GM21381 (cell line): ENCODE data around the gene MEP1B.
"Not testable (repeated sequence)": the region's sequence is repeated elsewhere in the genome, so short reads cannot be mapped to it uniquely, and the experiment has no call there.

Experiments used
- ATAC-seq: cut with Tn5 transposase; IDR thresholded peaks from one replicate; pipeline ENCODE4 v1.9.1; 2021; ENCODE audit warnings: mild to moderate bottlenecking, moderate library complexity; ENCODE audit not compliant: unreplicated experiment

The MEP1B gene

GRCh38 chr18:32208577-32208976, 18.7 kb downstream of the MEP1B start:
- no peak for ATAC-seq

DNA sequence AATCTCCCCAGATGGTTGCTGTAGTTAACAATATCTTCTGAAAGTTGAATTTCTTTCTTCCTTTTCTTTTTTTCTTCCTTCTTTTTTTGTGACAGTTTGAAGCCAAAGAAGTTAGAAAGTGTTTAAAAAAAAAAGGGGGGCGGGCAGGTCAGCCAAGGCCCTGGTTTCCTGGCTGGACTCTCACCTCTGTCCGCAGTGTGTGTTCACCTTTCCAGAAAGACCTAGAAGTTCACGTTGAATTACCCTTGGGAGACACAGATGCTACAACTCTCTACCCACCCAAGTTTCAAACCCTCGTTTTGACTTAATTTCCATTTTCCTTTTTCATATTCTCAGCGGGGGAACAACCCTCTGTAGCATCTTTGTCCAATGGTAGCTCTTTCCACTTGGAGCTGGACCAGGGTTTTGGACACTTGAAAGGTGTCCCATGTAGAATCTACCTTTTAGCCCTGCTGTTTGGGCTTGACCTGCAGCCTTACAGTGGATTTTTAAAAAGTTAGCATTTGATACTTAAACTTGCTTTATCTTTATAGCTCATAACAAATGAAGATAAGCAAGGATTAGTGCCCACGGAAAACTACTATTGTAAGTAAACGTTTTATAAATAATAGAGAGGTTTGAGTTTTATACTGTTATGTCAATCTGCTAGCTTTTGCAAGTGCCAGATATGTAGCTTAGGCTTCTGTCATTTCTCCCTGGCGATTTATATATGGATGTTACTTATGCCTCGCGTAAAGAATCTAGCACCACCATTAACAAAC, 20.0 kb downstream of the MEP1B start:
- no peak for ATAC-seq

- no peak for ATAC-seq
These were observed 23.9 kb downstream of the MEP1B start for GRCh38 chr18:32213693-32214092.

DNA sequence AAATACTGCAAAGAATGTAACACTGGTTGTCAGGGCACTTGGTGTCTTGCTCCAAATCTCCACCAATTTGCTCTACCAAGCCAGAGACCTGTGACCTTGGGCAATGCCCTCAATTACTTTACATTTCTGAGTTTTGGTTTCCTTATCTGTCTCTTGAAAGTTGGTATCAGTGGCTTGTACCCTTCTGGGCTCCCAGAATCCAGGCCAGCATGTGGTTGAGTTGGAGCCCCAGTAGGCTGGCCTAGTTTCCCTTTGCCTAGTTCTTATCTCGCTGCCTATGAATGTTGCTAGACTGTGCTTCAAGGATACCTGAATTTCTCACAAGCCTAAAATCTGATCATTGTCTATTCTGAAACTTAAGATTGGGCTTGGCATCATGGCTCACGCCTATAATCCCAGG, 26.6 kb downstream of the MEP1B start:
- ATAC-seq, result no peak

DNA sequence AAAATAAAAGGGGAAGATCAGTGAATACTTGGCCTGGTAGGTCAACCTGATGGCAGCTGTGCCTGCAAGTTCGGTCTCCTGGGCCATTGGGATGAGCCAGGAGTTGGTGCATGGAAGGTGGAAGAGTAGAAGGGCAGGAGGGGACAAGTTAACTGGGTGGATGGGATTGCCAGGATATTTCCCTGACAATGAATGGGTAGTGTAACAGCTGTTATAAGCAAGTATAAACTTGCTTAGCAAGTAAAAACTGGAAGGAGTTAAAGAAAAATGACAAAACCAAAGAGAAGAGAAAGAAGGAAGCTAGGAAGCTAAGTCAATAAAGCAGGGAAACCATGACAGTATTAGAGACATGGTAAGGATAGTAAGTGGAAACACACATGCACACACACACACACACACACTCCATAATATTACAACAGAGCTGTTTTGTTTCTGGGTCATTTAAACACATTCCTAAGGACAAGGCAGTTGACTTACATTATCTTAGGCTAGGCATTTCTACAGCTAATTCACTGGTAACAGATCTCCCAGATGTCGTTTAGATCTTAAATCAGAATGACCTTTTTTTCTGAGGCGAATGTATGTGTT, 29.7 kb downstream of the MEP1B start:
- ATAC-seq, result no peak

DNA sequence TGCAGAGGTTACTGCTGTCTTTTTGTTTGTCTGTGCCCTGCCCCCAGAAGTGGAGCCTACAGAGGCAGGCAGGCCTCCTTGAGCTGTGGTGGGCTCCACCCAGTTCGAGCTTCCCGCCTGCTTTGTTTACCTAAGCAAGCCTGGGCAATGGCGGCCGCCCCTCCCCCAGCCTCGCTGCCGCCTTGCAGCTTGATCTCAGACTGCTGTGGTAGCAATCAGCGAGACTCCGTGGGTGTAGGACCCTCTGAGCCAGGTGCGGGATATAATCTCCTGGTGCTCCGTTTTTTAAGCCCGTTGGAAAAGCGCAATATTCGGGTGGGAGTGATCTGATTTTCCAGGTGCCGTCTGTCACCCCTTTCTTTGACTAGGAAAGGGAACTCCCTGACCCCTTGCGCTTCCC, 43.5 kb downstream of the MEP1B start:
- ATAC-seq, result not testable (repeated sequence)

GRCh38 chr18:32237049-32237448, 47.2 kb downstream of the MEP1B start:
- no peak for ATAC-seq

GRCh38 chr18:32238635-32239268, 48.9 kb downstream of the MEP1B start:
- no peak for ATAC-seq

- no peak for ATAC-seq
These were observed 52.6 kb downstream of the MEP1B start for GRCh38 chr18:32242395-32242794.

DNA sequence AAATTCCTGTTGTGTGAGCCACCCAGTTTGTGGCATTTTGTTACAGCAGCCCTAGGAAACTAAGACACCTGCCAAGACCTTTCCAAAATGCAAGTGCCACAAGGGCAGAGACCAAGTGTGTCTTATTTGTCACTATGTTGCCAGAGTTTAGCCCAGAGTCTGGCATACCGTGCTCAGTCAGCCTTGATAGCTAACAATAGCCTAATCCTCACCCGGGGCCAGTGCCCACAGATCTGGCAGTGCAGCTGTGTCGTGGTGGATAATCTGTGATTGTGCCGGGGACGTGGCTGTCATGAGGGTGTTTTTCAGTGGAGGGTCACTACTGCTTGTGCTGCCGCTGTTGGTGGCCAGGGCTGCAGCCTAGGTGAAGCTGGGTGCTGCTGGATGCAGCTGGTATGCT, 53.5 kb downstream of the MEP1B start:
- ATAC-seq, result no peak

- ATAC-seq, result no peak
These were observed 55.0 kb downstream of the MEP1B start for GRCh38 chr18:32244881-32245280.

DNA sequence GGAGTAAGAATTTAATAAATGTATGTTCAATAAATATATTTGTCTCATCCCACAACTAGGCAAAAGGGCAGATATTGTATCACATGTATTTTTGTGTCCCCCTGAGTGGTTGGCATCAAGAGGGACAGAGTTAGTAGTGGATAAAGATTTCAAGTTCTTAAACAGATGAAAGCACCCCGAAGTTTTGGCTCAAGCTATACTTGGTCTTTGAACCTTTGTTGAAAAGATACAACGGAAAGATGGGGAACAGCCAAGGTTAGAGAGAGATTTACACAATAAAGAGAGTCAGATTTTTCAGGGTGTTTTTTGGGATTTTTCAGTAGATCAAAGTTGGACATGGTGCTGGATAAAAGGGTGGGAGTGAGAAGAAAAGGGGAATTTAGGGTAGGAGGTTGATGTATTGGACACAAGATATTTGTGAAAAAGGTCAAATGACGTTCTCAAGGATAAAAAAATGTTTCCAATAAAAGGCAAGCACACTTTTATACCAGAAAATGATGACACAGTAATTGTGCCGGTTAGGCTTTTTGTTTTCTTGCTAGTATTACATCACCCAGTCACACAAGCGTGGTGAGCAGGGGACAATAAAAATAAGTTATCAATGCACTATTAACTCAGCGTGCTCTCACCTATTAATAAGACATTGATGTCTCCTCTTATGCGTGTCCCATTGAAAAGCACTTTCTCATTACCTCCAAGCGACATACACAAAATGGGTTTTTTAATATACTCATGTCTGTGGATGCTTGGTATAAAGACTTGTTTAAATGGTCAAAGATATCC, 59.5 kb downstream of the MEP1B start:
- no peak for ATAC-seq

DNA sequence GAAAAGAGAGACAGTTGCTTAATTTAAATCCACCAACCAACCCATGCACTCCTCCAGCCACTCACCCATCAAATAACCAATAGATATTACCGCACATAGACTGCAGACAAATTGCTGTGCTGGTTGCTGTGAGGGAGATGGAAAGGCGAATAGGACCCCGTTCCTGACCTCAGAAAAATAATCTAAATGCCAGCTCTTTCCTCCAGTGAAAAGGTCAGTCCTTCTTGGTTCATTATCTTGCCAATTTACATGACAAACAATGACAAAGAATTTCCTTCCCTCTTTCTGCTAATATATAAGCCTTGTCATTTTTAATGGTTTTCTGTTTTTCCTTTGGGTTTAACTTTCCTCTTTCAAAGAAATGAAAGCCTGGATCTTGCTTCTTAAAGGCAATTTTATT, 61.6 kb downstream of the MEP1B start:
- no peak for ATAC-seq

GRCh38 chr18:32252141-32252860, 62.5 kb downstream of the MEP1B start:
- ATAC-seq, result no peak

- no peak for ATAC-seq
These were observed 65.7 kb downstream of the MEP1B start for GRCh38 chr18:32255570-32255969.

DNA sequence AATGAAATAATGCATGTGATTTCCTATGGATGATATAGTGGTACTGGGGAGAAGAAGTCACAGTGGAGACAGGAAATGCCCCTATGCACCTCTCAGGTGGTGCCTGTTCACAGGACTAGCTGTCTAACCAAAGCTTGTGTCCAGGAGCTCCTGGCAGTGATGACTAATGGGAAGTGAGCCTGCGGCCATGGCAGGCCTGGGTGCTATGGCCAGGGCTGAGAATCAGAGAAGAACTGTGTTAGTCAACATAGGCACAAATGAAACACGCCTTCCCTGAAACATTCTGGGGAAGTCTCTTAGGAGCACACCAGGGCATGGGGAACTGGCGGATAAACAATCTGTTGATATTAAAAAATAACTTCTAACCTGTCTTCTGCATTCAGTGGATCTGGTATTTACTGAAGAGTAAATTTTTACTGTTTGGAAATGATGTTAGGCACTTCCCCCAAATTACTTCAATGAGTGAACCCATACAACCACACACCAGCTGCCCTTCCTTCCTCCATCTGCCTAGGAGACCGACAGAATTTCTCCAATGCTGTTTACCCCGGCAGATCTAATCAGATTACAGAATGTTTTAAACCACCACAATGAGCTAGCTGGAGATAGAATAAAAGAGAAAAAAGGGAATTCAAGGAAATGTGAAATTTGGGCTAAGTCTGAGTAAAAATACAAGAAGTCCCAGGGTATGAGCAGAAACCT, 67.4 kb downstream of the MEP1B start:
- ATAC-seq, result no peak

- no peak for ATAC-seq
These were observed 68.3 kb downstream of the MEP1B start for GRCh38 chr18:32258148-32258547.

- no peak for ATAC-seq
These were observed 68.8 kb downstream of the MEP1B start for GRCh38 chr18:32258558-32259204.

GRCh38 chr18:32259553-32259952, 69.7 kb downstream of the MEP1B start:
- no peak for ATAC-seq

DNA sequence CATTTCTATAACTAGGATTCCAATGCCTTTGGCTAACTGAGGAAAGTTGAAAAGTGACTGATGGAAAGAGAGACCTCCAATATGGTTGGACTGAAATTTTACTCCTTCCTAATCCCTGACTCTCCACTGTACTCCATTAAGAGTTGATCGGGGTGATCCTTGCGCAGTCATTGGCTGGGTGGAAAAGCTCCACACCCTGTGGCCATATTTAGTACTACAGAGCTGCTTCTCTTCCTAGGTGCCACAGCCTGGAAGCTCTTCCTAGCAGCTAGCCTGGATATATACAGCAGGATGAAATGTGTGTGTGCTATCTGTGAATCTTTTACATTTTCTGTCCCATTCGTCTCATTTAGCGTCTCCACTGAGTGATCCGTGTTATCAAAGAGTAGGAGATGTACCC, 71.2 kb downstream of the MEP1B start:
- no peak for ATAC-seq
